NB4 (cell line): ENCODE measurements around the gene CEP83.
A peak's percentile ranks its signal among the peaks of the same experiment; 100 is the strongest.
"Not testable (repeated sequence)": the region's sequence is repeated elsewhere in the genome, so short reads cannot be mapped to it uniquely, and the experiment has no call there.

Source experiments
- DNase-seq: peaks from one replicate; pipeline ENCODE4 v3.0.0; 2010; ENCODE audit warnings: low read depth
- H3K4me3 ChIP-seq: one replicate; pipeline ENCODE4 v1.5.1; 2011; ENCODE audit warnings: mild to moderate bottlenecking, low read depth, low read length, moderate library complexity
- MYC ChIP-seq: IDR thresholded peaks from 2 replicates; pipeline ENCODE4 v1.6.1; 2011; ENCODE audit warnings: low read depth, low read length
- POLR2A ChIP-seq: IDR thresholded peaks from 2 replicates; pipeline ENCODE4 v1.6.1; 2011; ENCODE audit warnings: mild to moderate bottlenecking; ENCODE audit not compliant: insufficient read length; ENCODE audit errors: extremely low read depth
- TF ChIP-seq, protein P1 (sequence below): IDR thresholded peaks from 2 replicates; pipeline ENCODE4 v1.6.1; 2011; ENCODE audit warnings: low read depth, low read length
- TF ChIP-seq, protein P2 (sequence below): IDR thresholded peaks from one replicate; pipeline ENCODE4 v1.5.1; 2012; ENCODE audit warnings: low read depth, low read length

Gene CEP83

DNA sequence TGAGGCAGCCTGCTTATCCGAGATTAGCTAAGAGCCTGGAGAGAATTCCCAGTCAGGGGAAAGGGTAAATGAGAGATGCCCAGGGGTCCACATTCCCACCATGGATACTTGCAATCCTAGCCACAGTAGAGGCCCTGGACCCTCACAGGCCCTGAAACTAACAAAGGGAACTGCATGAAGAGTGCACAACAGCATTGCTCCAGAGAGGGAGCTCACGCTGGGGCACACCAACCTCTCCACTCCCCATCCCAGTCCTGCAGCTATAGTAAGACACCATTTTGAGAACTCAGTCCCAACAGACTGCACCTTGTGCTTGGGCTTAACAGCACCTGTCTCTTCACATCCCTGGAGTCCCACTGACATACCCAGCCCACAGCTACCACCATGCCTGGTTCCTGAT lies 30.5 kb downstream of the CEP83 start:
- no peak overlapping the region for H3K4me3 ChIP-seq
- DNase-seq, result no peak
- TF ChIP-seq MYC (no peak), POLR2A (no peak)
- TF ChIP-seq, protein P1, sequence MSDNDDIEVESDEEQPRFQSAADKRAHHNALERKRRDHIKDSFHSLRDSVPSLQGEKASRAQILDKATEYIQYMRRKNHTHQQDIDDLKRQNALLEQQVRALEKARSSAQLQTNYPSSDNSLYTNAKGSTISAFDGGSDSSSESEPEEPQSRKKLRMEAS, result no peak
- TF ChIP-seq, protein P2, sequence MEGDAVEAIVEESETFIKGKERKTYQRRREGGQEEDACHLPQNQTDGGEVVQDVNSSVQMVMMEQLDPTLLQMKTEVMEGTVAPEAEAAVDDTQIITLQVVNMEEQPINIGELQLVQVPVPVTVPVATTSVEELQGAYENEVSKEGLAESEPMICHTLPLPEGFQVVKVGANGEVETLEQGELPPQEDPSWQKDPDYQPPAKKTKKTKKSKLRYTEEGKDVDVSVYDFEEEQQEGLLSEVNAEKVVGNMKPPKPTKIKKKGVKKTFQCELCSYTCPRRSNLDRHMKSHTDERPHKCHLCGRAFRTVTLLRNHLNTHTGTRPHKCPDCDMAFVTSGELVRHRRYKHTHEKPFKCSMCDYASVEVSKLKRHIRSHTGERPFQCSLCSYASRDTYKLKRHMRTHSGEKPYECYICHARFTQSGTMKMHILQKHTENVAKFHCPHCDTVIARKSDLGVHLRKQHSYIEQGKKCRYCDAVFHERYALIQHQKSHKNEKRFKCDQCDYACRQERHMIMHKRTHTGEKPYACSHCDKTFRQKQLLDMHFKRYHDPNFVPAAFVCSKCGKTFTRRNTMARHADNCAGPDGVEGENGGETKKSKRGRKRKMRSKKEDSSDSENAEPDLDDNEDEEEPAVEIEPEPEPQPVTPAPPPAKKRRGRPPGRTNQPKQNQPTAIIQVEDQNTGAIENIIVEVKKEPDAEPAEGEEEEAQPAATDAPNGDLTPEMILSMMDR, result no peak

DNA sequence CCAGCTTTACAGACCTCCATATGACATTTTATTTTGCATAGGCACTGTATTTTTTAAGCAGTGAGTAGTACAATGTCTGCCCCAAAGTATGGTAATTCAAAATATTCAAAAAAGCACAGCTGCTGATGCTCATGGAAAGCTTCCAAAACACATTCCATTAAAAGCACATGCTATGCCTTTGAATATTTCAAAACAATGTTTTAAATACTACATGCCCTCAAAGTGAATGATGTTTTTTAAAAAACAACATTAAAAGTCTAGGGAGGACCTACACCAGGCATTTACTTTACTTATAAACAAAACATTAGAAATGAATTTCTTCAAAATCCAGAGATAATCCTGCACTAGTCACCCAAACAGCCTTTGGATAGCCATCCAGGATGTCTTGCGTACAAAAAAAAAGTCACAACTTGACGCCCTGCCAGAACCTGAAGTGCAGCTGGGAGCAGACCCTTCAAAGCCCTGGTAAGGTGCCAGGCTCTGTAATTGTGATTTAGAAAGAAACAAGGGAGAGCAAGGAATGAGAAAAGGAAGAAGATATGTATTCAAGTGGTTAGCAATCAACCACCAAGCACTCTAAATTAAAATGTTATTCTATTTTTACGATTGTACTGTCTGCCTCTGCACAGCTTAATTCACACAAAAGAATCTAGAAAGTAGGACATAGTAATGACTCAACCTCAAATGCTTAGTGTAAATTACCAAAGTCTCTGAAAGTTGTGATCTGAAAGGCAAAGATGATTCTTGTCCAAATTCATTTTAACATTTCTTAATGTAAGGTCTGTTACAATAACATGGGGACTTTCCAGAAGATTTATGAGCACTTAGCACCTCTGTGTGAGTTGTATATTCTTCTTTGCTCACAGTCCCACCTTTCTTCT lies 31.9 kb downstream of the CEP83 start:
- TF ChIP-seq, protein P1, result no peak
- TF ChIP-seq POLR2A (no peak), MYC (no peak)
- TF ChIP-seq, protein P2, result no peak
- DNase-seq, result no peak
- H3K4me3 ChIP-seq, result no peak overlapping the region

DNA sequence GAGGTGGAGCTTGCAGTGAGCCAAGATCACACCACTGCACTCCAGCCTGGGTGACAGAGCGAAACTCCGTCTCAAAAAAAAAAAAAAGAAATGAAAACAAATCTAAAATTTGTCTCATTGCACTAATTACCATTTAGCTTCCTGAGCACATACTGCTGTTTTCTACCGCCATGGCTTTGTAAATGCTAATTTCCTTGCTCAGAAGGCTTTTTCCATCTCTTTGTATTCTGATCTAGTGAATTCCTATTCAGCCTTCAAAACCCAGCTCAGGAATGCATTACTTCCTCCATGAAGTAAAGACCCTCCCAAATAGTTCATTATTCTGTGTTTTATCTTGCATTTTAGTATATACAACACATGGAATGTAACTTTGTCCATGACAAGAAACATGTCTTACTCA lies 33.6 kb downstream of the CEP83 start:
- no peak overlapping the region for H3K4me3 ChIP-seq
- TF ChIP-seq, protein P1, result no peak
- TF ChIP-seq MYC, result no peak
- no peak for DNase-seq

DNA sequence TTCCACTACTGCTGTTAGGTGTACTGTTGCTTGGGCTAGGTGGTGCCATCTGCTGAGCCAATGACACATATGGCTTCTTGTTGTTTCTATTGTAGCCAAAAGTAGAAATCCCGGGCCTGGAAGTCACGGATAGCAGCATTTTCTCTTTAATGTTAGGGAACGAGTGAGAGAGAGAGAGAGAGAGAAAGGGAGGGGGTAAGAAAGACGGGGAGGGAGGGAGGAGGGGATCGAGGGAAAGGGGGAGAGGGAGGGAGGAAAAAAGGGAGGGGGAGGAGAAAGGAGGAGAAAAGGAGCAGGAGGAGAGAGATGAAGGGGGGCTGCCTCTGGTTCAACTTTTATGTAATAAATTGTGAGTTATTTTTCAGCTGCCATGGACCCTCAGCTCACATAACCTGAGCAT lies 34.8 kb downstream of the CEP83 start:
- peak overlapping the region; percentile 22 for H3K4me3 ChIP-seq
- not testable (repeated sequence) for DNase-seq

DNA sequence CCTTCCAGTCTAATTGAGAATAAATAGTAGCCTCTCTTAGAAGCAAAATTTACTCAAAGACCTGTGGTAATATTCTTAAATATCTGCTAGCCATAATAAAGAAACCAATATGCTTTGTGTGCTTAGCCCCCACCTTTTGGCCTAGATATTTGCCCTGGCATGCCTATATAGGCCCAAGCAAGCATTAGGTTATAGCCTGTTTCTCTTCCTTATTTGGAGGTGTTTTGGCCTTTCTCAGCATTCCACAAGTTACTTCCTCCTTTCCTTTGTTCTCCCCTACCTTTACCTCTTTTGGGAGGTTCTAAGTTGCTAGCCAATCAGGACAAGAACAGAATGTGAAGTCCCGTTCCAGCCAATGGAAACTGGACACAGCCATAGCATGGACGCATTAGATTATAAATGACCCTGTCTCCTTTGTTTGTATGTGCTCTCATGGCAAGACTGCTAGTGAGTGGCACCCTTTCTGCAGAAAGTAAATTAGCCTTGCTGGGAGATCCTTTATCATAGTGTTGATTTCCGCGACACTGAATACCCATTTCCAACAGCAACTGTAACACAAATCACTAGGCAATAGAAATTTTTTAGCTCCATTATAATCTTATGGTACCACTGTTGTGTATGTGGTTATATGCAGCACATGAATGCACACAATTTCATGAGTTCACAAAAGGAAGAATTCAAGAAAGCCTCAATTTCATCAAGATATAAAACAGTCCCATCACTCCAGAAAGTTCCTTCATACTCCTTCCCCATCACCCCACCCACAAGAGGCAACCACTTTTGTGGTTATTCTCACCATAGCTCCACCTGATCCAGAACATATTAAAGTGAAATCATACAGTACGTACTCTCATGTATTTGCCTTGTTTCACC lies 37.6 kb downstream of the CEP83 start:
- peak; percentile 18 for DNase-seq
- no peak for TF ChIP-seq MYC
- TF ChIP-seq POLR2A, result no peak
- TF ChIP-seq, protein P1, result no peak
- TF ChIP-seq, protein P2, result no peak
- H3K4me3 ChIP-seq, result no peak overlapping the region

DNA sequence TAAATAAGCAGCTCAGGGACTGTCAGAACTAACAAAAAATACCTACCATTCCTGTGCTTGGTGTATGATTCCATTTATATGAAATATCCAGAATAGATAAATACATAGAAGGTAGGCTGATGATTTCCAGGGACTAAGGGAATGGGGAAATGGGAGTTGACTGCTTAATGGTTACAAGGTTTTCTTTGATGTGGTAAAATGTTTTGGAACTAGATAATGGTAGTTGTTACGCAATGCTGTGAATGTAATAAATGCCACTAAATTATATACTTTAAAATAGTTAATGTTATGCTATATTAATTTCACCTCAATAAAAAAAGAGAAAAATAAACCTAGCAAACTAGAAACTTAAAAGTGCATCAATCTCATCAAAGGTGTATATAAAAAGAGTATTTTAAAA lies 41.1 kb downstream of the CEP83 start:
- TF ChIP-seq MYC, result no peak
- TF ChIP-seq, protein P1, result no peak
- no peak for TF ChIP-seq POLR2A
- TF ChIP-seq, protein P2, result no peak
- no peak for DNase-seq
- no peak overlapping the region for H3K4me3 ChIP-seq
